CD4-positive, alpha-beta T cell treated with Interleukin-1 beta for 1 hour (primary cell): ENCODE measurements around the gene SEMA4C.

Source experiments
- DNase-seq, 2 donors: peaks; one replicate each; pipeline ENCODE4 v3.0.0-alpha.2; 2020 to 2022

The SEMA4C gene

GRCh38 chr2:96841701-96842495 lies 28.0 kb downstream of the SEMA4C start:
- no peak for DNase-seq

- DNase-seq = no peak
Measured at GRCh38 chr2:96839875-96840850, 29.7 kb downstream of the SEMA4C start.

DNA sequence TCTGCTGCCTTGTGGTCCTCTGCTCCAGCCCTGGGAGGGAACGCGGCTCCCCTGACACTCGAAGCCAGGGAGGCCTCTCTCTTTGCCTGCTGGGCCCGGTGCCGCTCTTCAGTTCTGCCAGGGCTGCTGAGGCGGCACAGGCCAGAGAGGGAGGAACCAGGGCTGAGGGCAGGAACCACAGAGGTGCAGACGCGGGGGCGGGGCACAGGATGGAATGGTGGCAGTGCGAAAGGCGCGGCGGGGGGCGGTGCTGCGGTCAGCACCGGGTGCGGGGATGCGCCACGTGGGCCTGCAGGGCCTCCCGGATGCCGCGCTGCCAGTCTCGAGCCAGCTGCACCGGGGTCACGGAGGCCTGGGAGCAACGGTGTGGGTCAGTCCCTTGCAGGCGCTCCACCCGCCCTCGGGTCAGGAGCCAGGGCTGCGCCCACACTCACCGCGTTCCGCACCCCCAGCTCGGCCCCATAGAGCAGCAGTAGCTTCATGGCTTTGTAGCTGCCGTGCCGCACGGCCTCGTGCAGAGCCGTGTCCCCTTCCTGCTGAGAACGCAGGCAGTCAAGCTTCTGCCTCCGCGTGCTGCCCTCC lies 30.5 kb downstream of the SEMA4C start:
- DNase-seq = peak; percentile 81

DNA sequence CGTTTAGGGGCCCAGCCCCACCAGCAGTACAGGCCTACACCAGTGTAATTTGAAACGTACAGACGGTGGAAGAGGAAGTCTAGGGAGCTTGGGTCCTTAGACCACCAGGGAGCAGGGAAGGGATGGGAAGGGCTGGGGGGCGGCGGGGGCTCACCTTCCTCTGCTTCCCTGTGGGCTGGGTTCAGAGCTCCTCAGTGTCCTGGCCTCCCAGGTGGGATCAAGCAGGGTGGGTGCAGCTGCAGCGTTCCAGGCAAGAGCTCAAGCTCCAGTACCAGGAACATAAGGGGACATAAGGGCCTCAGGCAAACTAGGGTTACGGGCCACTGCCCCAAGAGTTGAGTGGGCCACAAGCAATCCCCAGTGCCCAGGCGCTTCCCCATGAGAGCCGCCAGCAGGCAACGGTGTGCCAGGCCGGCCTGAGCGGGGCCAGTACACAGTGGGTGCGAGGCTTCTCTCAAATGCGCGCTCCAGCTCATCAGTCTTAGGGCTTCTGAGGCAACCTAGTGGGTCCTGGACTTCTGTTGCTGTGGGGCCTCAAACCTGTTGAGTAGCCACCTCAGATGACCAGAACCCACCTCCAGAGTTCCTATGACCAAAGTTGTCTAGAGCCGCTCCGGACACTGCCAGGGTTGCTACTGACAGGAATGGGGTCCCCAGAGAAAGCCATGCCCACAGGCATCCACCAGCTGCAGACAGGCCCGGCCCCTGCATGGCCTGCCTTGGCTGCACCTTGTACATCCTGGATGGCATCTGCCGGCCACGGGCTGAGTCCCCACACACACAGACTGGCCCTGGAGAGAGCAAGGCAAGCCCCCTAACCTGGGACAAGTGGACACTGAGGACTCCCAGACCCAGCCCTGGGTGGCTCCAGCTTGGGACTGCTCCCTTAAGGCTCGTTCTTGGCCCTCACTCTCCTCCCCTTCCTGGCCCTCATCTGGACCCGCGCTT lies 31.3 kb downstream of the SEMA4C start:
- no peak for DNase-seq

GRCh38 chr2:96837575-96837974 lies 32.3 kb downstream of the SEMA4C start:
- DNase-seq = no peak

- DNase-seq = no peak
Measured at GRCh38 chr2:96835830-96836229, 34.0 kb downstream of the SEMA4C start.

DNA sequence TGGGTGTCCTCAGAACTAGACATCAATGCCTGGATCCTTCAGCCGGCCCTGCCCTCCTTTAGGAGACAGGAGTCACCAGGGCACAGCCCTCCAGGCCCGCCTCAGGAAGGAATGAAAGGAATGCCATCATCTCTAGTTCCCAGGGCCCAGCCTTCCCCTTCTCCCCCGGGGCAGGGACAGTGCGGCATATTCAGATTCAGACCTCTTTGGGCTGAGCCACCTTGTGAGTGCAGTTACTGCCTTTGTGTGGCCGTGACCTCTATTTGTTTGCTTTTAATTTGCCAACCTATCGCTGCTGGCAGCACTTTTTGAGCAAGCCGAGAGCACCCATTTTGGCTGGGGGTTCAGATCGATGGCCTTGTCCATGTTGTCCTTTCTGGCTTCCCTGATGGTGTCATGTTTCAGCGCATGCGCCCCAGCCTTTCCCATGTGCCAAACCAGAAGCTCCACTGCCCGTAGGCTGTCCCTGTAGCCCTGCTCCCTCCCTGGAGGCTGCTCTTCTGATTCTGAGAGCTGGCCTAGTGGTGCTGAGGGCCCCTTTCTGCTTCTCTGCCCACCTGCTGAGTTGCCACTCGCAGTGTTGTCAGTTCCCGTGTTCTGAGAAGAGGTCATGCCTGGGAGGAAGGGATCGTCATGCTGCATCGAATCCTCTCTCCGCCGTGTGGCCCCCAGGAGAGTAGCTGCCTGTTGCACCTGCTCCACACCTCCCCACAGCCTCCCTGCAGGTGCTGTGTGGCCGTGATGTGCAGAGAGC lies 36.9 kb downstream of the SEMA4C start:
- DNase-seq = no peak

- DNase-seq = no peak
Measured at GRCh38 chr2:96832408-96832753, 37.5 kb downstream of the SEMA4C start.

- DNase-seq = no peak
Measured at GRCh38 chr2:96831679-96832078, 38.2 kb downstream of the SEMA4C start.

GRCh38 chr2:96830044-96830562 lies 39.8 kb downstream of the SEMA4C start:
- no peak for DNase-seq

- no peak for DNase-seq
Measured at GRCh38 chr2:96828874-96829273, 41.0 kb downstream of the SEMA4C start.

DNA sequence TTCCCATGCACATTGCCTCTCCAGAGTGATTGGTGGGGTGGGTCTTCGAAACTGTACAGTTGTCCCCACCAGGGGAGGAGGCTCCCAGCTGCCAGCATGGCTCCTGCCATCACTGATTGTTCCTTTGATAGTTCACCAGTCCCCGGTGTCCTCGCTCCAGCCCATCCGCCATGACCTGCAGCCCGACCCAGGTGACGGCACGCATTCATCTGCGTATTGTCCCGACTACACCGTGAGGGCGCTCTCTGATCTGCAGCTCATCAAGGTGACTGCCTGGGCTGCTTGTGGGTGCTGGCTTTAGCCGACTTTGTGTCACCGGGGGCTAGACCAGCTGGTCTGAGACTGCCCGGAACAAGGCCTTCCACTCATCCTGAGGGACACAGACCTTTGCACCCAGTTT lies 41.4 kb downstream of the SEMA4C start:
- no peak for DNase-seq

GRCh38 chr2:96826546-96827278 lies 43.2 kb downstream of the SEMA4C start:
- no peak for DNase-seq

DNA sequence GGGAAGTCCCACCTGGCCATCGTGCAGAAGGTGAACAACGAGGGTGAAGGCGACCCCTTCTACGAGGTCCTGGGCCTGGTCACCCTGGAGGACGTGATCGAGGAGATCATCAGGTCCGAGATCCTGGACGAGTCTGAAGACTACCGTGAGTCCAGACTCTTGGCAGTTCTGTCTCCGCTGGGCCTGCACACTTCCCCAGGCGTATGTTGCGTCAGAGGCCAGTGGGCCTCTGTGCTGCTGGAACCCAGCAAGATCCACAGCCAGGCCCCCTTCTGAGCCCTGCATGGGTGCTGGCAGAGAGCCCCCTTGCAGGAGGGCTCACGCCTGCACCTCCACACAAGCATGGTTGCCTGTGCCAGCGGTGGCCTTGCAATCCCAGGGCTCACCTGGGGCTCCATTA lies 44.8 kb downstream of the SEMA4C start:
- DNase-seq = no peak

DNA sequence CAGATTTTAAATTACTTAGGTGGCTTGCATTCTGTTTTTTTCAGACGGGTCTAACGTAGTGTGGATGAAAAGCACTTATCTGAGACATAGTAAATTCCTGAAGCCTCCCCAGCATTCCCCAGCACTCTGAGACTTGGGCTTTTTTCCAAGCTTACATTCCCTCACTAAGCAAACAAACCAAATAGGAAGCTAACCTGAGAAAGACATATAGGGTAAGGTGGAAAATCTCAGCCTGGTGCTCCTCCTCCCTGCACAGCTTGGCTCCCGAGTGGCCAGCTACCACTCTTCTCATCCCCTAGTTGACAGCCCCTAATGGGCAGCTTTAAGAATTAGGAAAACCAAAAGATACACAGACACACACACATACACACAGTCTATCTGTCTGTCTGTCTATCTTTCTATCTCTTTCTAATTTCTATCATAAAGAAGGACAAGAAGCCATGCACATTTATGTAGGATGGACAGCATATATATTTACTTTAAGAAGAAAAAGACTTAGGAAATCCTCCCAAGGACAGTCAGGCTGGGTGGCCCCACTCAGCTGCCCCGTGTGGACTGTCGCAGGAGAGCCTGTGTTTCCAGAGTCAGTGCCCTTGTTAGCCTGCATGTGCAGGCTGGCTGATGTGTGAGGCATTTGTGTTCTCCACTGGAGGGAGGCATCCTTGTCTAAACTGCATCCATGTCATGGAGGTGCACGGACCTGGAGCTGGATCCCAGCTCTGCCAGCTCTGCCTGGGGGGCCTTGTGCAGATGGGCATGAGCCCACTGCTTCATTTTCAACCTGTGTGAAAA lies 45.6 kb downstream of the SEMA4C start:
- DNase-seq = no peak

GRCh38 chr2:96823198-96823597 lies 46.7 kb downstream of the SEMA4C start:
- DNase-seq = no peak

DNA sequence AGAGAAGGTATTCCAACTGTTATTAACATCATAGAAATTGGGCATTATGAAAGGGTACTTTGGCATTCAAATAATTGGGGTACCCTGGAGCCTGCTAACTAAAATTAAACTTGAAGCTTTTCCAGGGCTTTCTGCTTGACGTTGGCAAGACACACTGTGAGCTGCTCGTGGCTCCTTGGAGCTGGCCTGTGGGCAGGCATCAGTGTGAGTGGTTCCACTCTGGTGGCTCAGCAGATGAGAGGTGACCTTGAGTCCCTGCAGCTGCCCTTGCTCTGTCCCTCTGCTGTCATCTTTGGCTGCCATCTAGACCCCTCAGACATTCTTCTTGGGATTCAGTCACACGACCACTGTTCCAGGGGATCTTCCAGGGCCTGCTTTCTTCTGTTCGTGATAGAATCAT lies 47.1 kb downstream of the SEMA4C start:
- DNase-seq = no peak

DNA sequence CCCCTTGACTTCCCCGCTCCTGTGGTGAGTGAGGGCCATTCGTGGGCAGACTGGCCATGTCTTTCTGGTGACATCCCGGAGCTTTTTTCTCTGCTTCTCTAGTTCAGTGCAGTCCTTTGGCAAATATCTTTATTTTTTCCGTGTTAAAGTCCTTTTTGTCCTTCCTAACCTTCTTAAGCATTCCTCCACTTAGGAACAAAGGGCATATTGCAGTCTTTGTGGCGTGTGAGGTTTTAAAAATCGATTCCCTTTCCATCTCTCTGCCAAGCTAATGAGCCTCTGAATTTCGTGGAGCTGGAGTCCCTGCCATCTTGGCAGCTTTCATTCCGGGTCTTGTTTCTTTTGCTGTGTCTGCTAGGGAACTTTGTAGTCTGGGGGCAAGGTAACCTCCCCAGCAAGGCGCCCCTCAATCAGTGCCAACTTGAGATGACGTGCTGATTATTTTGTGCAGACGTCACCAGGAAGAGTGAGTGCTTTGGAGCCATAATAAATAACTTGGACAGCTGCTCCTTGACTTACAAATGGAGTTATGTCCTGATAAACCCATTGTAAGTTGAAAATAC lies 48.7 kb downstream of the SEMA4C start:
- DNase-seq = no peak

DNA sequence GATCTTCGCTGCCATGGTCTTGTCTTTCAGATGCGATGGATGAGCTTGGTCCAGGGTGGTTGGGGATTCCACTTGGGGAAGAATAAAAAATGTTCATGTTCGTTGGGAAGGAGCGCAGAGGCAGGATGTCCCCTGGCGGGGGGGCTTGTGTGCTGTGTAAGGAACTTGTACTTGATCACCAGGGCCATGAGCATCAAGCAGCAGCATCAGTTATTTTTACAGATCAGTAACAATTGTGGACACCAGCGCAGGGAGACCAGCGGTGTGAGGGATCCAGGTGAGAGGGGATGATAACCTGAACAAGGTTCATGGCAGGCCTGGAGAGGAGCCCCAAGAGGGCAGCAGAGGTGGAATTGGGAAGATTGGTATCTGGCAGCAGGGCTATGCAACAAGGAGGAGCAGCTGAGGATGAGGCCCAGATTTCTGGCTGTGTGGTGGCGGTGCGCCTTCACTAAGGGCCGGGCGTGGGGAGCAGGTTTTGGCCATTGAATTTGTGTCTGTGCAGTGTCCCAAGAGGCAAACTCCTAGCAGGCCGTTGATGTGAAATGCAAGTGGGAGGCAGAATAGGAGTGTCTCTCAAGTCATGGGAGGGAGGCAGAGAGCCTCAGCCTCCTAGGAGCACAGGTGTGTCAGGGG lies 49.9 kb downstream of the SEMA4C start:
- no peak for DNase-seq
